ENCODE data around the gene STK17A.
"Not testable (repeated sequence)": the region's sequence is repeated elsewhere in the genome, so short reads cannot be mapped to it uniquely, and the experiment has no call there.

STK17A gene

DNA sequence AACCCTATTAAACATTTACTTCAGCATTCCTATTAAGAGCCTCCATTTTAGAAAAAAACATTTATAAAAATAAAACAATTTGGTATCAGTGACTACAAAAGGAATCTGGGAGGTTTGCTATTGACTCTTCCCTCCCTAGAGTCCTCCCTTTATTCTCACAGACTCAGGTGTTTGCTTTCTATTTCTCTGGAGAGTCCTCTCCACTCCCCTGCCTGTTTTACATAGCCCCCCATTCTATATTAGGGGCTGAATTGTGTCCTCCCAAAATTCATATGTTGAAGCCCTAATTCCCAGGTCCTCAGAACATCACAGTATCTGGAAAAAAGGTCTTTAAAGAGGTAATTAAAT, 76.6 kb downstream of the STK17A start:
- DNase-seq (ENCODE audit: low spot score), result no peak

DNA sequence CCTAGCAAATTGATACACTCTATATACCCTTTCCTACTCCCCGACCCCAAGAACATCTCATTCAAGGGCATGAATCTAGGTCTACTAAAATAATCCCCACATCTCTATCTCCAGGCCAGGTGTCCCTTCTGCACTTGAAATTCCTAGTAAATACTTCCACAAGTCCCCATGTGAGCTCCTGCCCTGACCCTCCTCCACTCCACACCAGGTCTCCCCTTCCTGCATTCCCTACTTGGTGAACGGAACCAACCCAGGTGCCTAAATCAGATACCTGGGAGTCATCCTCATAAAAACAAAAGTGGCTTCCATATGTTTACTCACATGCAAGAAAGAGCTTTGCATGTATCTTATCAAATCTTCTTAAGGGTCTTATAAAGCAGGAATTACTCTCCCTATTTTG, 77.2 kb downstream of the STK17A start:
- no peak for DNase-seq (ENCODE audit: low spot score)

DNA sequence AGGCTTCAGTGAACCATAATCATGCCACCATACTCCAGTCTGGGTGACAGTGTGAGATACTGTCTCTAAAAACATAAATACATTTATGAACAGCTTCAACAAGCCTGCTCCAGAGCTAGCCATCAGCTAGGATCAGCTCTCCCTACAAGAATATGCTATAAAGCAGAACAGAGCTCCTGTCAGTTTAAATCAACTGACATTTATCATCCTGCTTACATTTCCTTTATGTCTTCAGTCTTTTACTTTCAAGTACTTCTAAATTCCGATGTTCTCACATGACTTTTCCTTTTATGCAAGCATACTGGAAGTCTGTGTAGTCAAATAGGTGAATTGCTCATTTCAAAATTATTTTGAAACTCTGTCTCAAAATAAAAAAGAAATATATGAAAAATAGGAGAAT, 81.8 kb downstream of the STK17A start:
- no peak for DNase-seq (ENCODE audit: low spot score)

DNA sequence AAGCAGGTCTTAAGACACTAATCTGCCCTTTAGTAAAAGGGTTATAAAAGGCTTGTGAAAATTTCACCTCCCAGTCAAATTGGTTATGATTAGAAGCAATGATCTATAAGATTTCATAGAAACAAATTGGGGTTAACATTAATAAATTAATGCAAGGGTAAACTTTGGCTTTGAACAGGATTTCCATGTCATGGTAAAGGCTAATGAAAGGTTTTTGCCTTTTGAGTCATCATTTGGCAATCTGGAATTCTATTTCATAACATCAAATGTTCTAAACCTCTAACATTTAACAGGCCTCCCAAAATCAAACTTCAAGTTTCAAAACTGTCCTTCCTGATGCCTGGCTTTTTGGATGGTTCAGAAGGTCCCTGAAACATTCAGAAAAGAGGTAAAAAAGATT, 84.0 kb downstream of the STK17A start:
- DNase-seq (ENCODE audit: low spot score), result no peak

DNA sequence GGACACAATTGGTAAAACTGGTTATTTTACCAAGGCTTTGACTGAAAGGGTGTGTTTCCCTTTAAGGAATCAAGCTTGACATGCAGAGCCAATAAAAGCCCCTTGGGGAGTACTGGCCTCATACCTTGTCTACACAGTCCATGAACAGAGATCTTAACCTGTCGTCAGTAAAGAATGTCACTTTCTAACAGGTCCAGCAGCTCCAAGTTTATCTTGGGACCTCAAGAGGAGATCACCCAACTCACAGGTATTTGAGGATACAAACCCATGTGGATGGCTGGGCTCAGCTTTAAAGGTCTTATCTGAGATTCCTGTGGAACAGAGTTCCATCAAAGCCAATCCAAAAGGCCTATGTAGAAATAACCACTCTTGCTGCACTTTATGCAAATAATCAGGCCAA, 85.1 kb downstream of the STK17A start:
- DNase-seq (ENCODE audit: low spot score), result no peak

DNA sequence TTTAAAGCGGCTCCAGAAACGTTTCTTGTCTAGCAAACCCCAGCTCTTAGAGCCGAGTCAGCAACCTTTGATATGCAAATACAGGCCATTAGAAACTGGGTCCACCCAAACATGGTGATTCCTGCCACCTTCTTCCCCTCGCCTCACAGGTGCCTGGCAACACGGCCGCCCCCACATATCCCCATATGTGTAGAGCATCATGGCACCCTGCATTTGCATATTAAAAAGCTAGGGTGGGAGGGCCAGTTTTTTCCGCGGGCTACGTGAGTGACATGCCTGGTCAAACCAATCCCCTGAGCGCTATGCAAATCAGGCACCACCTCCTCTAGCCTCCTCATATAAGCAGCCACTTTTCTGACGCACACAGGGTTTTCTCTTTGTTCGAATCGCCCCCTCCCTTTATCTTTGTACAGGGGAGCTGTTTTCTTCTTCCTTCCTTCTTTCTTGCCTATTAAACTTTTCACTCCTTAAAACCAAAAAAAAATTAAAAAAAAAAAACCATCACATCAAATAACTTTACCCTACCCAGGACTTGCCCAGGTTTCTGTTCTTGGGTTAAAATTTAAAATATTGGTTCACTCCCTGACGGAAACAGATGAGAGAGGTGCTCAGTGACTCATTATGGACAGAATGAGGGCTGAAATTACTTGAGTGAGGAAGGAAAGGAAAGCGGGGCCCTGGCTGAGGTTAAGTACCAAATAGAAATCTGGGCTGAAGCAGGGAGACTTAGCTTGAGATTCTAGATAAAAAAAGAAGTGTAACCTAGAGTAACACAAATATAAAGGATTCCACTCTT, 86.6 kb downstream of the STK17A start:
- DNase-seq (ENCODE audit: low spot score), result no peak

DNA sequence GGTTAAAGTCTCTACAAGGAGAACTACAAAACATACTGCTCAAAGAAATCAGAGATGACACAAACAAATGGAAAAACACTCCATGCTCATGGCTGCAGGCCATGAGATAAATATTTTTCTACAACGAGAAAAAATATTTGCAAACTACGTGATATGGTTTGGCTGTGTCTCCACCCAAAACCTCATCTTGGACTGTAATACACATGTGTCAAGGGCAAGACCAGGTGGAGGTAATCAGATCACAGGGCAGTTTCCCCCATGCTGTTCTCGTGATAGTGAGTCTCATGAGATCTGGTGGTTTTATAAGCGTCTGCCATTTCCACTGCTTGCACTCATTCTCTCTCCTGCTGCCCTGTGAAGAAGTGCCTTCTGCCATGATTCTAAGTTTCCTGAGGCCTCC, 88.6 kb downstream of the STK17A start:
- DNase-seq (ENCODE audit: low spot score), result no peak

DNA sequence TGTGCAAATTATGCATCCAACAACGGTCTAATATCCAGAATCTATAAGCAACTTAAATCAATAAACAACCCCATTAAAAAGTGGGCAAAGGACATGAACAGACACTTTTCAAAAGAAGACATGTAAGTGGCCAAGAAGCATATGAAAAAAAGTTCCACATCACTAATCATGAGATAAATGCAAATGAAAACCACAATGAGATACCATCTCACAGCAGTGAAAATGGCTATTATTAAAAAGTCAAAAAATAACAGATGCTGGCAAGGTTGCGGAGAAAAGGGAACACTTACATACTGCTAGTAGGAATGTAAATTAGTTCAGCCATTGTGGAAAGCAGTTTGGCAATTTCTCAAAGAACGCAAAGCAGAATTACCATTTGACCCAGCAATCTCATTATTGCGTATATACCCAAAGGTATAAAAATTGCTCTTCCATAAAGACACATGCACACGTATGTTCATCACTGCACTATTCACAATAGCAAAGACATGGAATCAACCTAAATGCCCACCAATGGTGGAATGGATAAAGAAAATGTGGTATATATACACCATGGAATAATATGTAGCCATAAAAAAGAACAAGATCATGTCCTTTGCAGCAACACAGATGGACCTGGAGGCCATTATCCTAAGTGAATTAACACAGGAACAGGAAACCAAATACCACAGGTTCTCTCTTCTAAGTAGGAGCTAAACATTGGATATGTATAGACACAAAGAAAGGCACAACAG, 90.5 kb downstream of the STK17A start:
- DNase-seq (ENCODE audit: low spot score), result not testable (repeated sequence)

DNA sequence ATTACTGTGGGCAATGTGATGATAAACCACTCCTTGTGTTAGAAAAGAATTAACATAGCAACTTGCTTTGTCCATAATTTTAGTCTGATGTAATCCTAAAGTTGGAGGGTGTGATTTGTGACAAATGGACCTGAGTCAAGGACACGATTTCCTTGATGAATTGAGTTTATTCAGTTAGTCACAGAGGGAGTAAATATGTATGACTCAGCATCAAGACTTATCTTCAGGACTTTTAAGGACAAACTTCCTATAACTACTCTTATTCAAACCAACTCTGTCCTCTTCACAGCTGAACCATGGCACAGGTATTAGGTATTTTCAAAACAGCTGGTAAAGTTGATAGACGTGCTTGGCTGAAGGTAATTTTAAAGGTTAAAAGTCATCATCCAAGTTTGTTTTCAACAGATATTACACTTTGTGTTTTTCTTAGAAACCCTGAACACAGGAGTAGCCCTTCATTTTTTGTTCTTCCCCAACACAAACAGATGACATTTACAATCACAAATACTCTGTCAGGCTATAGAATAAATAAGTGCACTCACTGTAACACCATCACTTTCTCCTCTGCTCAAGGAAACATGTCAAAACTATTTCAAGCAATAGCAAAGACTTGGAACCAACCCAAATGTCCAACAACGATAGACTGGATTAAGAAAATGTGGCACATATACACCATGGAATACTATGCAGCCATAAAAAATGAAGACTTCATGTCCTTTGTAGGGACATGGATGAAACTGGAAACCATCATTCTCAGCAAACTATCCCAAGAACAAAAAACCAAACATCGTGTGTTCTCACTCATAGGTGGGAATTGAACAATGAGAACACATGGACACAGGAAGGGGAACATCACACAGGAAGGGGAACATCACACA, 91.9 kb downstream of the STK17A start:
- DNase-seq (ENCODE audit: low spot score), result peak; percentile 21
